SK-N-SH (cell line): ENCODE results near the gene SLC1A2. TPM values are rescaled to one million over a fixed set of nuclear protein-coding genes. Genes with fewer than 3 reads are reported as not detected.

ENCODE experiments used
- CTCF ChIA-PET: fragments of 300-600, 350-600 bp; formaldehyde crosslinking; extraction: SDS; loops from one replicate; lab custom pipeline; 2021; lab: Yijun Ruan, JAX
- POLR2A ChIA-PET: fragments of 350-600 bp; sonication (Branson Sonifier 250); formaldehyde crosslinking; extraction: SDS; loops from one replicate; lab custom pipeline; 2020; ENCODE audit warnings: antibody characterized with exemption, inconsistent platforms; lab: Yijun Ruan, JAX
- DNase-seq: peaks from one replicate; pipeline ENCODE4 v3.0.0; 2012
- H2AFZ ChIP-seq: fragments of 200-600 bp; sonication (generic); 2 replicates; pipeline ENCODE4 v1.8.1; 2016; ENCODE audit warnings: antibody characterized with exemption, mild to moderate bottlenecking, low read depth
- H3F3A ChIP-seq: fragments of 200-600 bp; sonication (generic); replicated peaks from 2 replicates; pipeline ENCODE3; 2016; ENCODE audit warnings: antibody characterized with exemption, mild to moderate bottlenecking; ENCODE audit not compliant: insufficient read depth
- H3K27ac ChIP-seq, 2 experiments: fragments of 200-500 bp in 1 of 2; fragments of 200-600 bp in 1 of 2; sonication (Bioruptor generic) in 1 of 2; sonication (generic), shearing (Covaris generic) in 1 of 2; 2 replicates each; pipeline versions ENCODE4 v1.5.1 to v1.6.1; 2014 to 2016; ENCODE audit warnings: low read depth in 2 of 2, inconsistent platforms in 1 of 2, low read length in 1 of 2, mild to moderate bottlenecking in 1 of 2, mixed read lengths in 1 of 2
- H3K27me3 ChIP-seq: fragments of 200-600 bp; sonication (generic), shearing (Covaris generic); 2 replicates; pipeline ENCODE4 v1.6.1; 2016; ENCODE audit warnings: mixed run types; ENCODE audit not compliant: insufficient read depth
- H3K36me3 ChIP-seq, 2 experiments: fragments of 200-500 bp in 1 of 2; fragments of 200-600 bp in 1 of 2; sonication (Bioruptor generic) in 1 of 2; sonication (generic) in 1 of 2; replicated peaks in 1 of 2; 2 replicates each; pipeline versions ENCODE3 to v1.5.1; 2014 to 2016; ENCODE audit warnings: low read length in 1 of 2, mild to moderate bottlenecking in 1 of 2; ENCODE audit not compliant: insufficient read depth in 2 of 2, control insufficient read depth in 1 of 2
- H3K4me1 ChIP-seq, 2 experiments: fragments of 200-500 bp in 1 of 2; fragments of 200-600 bp in 1 of 2; sonication (Bioruptor generic) in 1 of 2; sonication (generic), shearing (Covaris generic) in 1 of 2; 2 replicates each; pipeline versions ENCODE4 v1.5.1 to v1.6.1; 2014 to 2016; ENCODE audit warnings: low read depth in 1 of 2, low read length in 1 of 2, mixed run types in 1 of 2; ENCODE audit not compliant: insufficient read depth in 2 of 2, control insufficient read depth in 1 of 2
- H3K4me2 ChIP-seq: fragments of 200-600 bp; sonication (generic), shearing (Covaris generic); 2 replicates; pipeline ENCODE4 v1.6.1; 2017; ENCODE audit warnings: mixed run types
- H3K4me3 ChIP-seq, 2 experiments: fragments of 200-500 bp in 1 of 2; fragments of 200-600 bp in 1 of 2; sonication (Bioruptor generic) in 1 of 2; sonication (generic), shearing (Covaris generic) in 1 of 2; 2 replicates each; pipeline versions ENCODE4 v1.5.1 to v1.8.1; 2014 to 2016; ENCODE audit warnings: low read depth in 2 of 2, inconsistent platforms in 1 of 2, low read length in 1 of 2, mild to moderate bottlenecking in 1 of 2, mixed read lengths in 1 of 2, moderate library complexity in 1 of 2
- H3K79me2 ChIP-seq: fragments of 200-600 bp; sonication (generic); 2 replicates; pipeline ENCODE4 v1.8.1; 2017; ENCODE audit warnings: mild to moderate bottlenecking; ENCODE audit not compliant: insufficient read depth
- H3K9ac ChIP-seq: fragments of 200-600 bp; sonication (generic); 2 replicates; pipeline ENCODE4 v1.6.1; 2017; ENCODE audit warnings: mixed run types
- H3K9me2 ChIP-seq: fragments of 200-600 bp; sonication (generic); 2 replicates; pipeline ENCODE4 v1.6.1; 2017; ENCODE audit warnings: mixed run types
- H3K9me3 ChIP-seq: fragments of 200-600 bp; sonication (generic); 2 replicates; pipeline ENCODE4 v1.6.1; 2017; ENCODE audit warnings: mixed run types, mild to moderate bottlenecking, moderate library complexity
- H4K20me1 ChIP-seq: fragments of 200-600 bp; sonication (generic); 2 replicates; pipeline ENCODE4 v1.6.1; 2017; ENCODE audit warnings: mild to moderate bottlenecking, mixed run types; ENCODE audit not compliant: insufficient read depth
- CHD2 ChIP-seq: fragments of 150-350 bp; IDR thresholded peaks from 2 replicates; pipeline ENCODE4 v1.6.1; 2018; ENCODE audit warnings: low read length; ENCODE audit not compliant: partially characterized antibody
- EZH2phosphoT487 ChIP-seq: fragments of 200-600 bp; sonication (generic); IDR thresholded peaks from 2 replicates; pipeline ENCODE4 v1.6.1; 2017; ENCODE audit warnings: low read depth, mixed run types, mild to moderate bottlenecking, antibody characterized with exemption, moderate library complexity, borderline replicate concordance
- FOSL2 ChIP-seq: IDR thresholded peaks from 2 replicates; pipeline ENCODE4 v1.4.0; 2012; ENCODE audit warnings: low read depth, mild to moderate bottlenecking, moderate library complexity, borderline replicate concordance
- FOXJ3 ChIP-seq: sonication (generic); formaldehyde crosslinking; IDR thresholded peaks from 2 replicates; pipeline ENCODE4 v1.5.1; 2020; ENCODE audit warnings: mild to moderate bottlenecking, missing genetic modification reagents
- FOXM1 ChIP-seq: IDR thresholded peaks from 2 replicates; pipeline ENCODE4 v1.4.0; 2012; ENCODE audit warnings: low read depth, mild to moderate bottlenecking
- GATA2 ChIP-seq: sonication (generic); formaldehyde crosslinking; IDR thresholded peaks from 2 replicates; pipeline ENCODE4 v1.5.0; 2020; ENCODE audit warnings: mild to moderate bottlenecking, missing genetic modification reagents
- MEF2A ChIP-seq: IDR thresholded peaks from 2 replicates; pipeline ENCODE4 v1.4.0; 2012; ENCODE audit warnings: low read depth, borderline replicate concordance
- RCOR1 ChIP-seq: fragments of 150-350 bp; IDR thresholded peaks from 2 replicates; pipeline ENCODE4 v1.6.1; 2017; ENCODE audit warnings: antibody characterized with exemption, low read length
- RXRA ChIP-seq: IDR thresholded peaks from 2 replicates; pipeline ENCODE4 v1.4.0; 2012; ENCODE audit warnings: low read depth, mild to moderate bottlenecking, borderline replicate concordance
- SIN3A ChIP-seq: IDR thresholded peaks from 2 replicates; pipeline ENCODE4 v1.6.1; 2012; ENCODE audit warnings: low read depth, mild to moderate bottlenecking, low read length, moderate library complexity, borderline replicate concordance
- TEAD4 ChIP-seq: IDR thresholded peaks from 2 replicates; pipeline ENCODE4 v1.4.0; 2012; ENCODE audit warnings: mild to moderate bottlenecking, borderline replicate concordance; ENCODE audit not compliant: insufficient read depth
- USF1 ChIP-seq: IDR thresholded peaks from 2 replicates; pipeline ENCODE4 v1.4.0; 2012; ENCODE audit warnings: low read depth, borderline replicate concordance
- YY1 ChIP-seq: IDR thresholded peaks from 2 replicates; pipeline ENCODE4 v1.4.0; 2012; ENCODE audit warnings: low read depth, mild to moderate bottlenecking
- WGBS: methylation state at CpG from one replicate; pipeline ENCODE4 v1.1.6; 2017; ENCODE audit warnings: low lambda C conversion rate; 5-methylcytosine and 5-hydroxymethylcytosine counted together
- polyA plus RNA-seq, 3 experiments: library from polyadenylated mRNA; depleted of rRNA; stranded (reverse); fragments of >200 nt; gene quantifications; 2 replicates each; pipeline ENCODE4 v1.2.3, GENCODE V29; 2012
- TF ChIP-seq, protein P1 (sequence below): IDR thresholded peaks from 2 replicates; pipeline ENCODE4 v1.6.1; 2012; ENCODE audit warnings: mild to moderate bottlenecking, low read depth, low read length, moderate library complexity
- TF ChIP-seq, protein P2 (sequence below): fragments of 150-350 bp; IDR thresholded peaks from 2 replicates; pipeline ENCODE4 v1.6.1; 2016; ENCODE audit warnings: mild to moderate bottlenecking, low read depth, low read length

Gene SLC1A2
- polyA plus RNA-seq, 1 of the 3 experiments (the other 2 are of a cell fraction): under 0.01 TPM

DNA sequence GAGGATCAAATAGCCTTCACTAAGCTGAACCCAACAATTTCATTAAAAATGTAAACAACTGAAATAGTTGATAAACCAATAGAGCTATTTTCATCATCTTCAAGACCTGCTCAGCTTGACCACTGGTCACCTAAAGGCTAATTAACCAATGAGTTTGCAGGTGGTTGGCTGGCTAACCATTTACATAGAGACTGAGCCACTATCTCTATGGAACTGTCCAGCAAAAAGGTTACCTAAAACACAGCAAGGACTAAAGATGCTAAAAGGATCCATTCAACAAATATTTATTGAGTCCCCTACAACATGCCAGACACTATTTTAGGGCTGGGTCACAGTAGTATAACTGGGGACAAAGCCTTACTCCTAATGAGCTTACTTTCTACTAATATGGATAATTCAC, 156.6 kb downstream of the SLC1A2 start:
- POLR2A ChIA-PET: no interaction called here
- Histone ChIP-seq H3K79me2 (no peaks in the 10 kb centered on the region), H3K9ac (no peak overlapping the region), H3K4me1 (peaks cover 0 to 11% of the 10 kb centered on the region in 2 experiments; a peak in 3 of 4 replicates), H3K36me3 (no peaks in the 10 kb centered on the region), H3K4me2 (no peak overlapping the region), H2AFZ (no peak overlapping the region), H3K9me3 (no peaks in the 10 kb centered on the region), H3F3A (peaks cover 9% of the 10 kb centered on the region), H4K20me1 (no peaks in the 10 kb centered on the region), H3K9me2 (no peaks in the 10 kb centered on the region), H3K27ac (no peak overlapping the region), H3K27me3 (no peaks in the 10 kb centered on the region), H3K4me3 (no peak overlapping the region)
- no peak for DNase-seq
- CTCF ChIA-PET: interaction anchor here (1.2 to 2.9 kb wide), 2 partner anchors 43 to 125 kb away, joined by 4 to 11 read pairs; no protein-coding TSS in a partner anchor
- no peak for TF ChIP-seq FOXM1
- TF ChIP-seq, protein P1, sequence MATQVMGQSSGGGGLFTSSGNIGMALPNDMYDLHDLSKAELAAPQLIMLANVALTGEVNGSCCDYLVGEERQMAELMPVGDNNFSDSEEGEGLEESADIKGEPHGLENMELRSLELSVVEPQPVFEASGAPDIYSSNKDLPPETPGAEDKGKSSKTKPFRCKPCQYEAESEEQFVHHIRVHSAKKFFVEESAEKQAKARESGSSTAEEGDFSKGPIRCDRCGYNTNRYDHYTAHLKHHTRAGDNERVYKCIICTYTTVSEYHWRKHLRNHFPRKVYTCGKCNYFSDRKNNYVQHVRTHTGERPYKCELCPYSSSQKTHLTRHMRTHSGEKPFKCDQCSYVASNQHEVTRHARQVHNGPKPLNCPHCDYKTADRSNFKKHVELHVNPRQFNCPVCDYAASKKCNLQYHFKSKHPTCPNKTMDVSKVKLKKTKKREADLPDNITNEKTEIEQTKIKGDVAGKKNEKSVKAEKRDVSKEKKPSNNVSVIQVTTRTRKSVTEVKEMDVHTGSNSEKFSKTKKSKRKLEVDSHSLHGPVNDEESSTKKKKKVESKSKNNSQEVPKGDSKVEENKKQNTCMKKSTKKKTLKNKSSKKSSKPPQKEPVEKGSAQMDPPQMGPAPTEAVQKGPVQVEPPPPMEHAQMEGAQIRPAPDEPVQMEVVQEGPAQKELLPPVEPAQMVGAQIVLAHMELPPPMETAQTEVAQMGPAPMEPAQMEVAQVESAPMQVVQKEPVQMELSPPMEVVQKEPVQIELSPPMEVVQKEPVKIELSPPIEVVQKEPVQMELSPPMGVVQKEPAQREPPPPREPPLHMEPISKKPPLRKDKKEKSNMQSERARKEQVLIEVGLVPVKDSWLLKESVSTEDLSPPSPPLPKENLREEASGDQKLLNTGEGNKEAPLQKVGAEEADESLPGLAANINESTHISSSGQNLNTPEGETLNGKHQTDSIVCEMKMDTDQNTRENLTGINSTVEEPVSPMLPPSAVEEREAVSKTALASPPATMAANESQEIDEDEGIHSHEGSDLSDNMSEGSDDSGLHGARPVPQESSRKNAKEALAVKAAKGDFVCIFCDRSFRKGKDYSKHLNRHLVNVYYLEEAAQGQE: peak; percentile 85; the same call in 1 of the 2 replicates

- H3K9me3 ChIP-seq: no peaks in the 10 kb centered on the region
- TF ChIP-seq GATA2 (CRISPR knock-in tag) (no peak), RCOR1 (no peak), RXRA (no peak), EZH2phosphoT487 (no peak), TEAD4 (no peak), MEF2A (no peak), CHD2 (no peak), USF1 (no peak), FOXJ3 (CRISPR knock-in tag) (no peak), YY1 (no peak), SIN3A (no peak), FOSL2 (no peak)
- TF ChIP-seq, protein P2, sequence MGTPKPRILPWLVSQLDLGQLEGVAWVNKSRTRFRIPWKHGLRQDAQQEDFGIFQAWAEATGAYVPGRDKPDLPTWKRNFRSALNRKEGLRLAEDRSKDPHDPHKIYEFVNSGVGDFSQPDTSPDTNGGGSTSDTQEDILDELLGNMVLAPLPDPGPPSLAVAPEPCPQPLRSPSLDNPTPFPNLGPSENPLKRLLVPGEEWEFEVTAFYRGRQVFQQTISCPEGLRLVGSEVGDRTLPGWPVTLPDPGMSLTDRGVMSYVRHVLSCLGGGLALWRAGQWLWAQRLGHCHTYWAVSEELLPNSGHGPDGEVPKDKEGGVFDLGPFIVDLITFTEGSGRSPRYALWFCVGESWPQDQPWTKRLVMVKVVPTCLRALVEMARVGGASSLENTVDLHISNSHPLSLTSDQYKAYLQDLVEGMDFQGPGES: no peak
- TF ChIP-seq, all 33 proteins: peak for 0
- Histone ChIP-seq H3K27ac (no peak overlapping the region), H4K20me1 (no peaks in the 10 kb centered on the region), H3K27me3 (no peaks in the 10 kb centered on the region), H3K79me2 (no peaks in the 10 kb centered on the region), H3F3A (peaks cover 8% of the 10 kb centered on the region), H3K9me2 (no peaks in the 10 kb centered on the region), H3K4me2 (no peak overlapping the region), H3K4me1 (peaks cover 0 to 8% of the 10 kb centered on the region in 2 experiments; a peak in 3 of 4 replicates), H3K4me3 (no peak overlapping the region), H2AFZ (no peak overlapping the region), H3K36me3 (no peaks in the 10 kb centered on the region), H3K9ac (no peak overlapping the region)
- ChIA-PET CTCF (interaction anchor here (1.6 to 2.9 kb wide), 3 partner anchors 43 to 264 kb away, joined by 5 to 11 read pairs (median 7); no protein-coding TSS in a partner anchor), POLR2A (no interaction called here)
- WGBS: 95% methylated on average over 3 of the region's 3 CpGs
- no peak for DNase-seq
Observed at GRCh38 chr11:35262056-35262455, 157.3 kb downstream of the SLC1A2 start.
